HG03565 (cell line): ENCODE results near the gene TLE3.

Source experiments
- ATAC-seq: cut with Tn5 transposase; IDR thresholded peaks from one replicate; pipeline ENCODE4 v1.9.1; 2021; ENCODE audit warnings: mild to moderate bottlenecking, moderate library complexity; ENCODE audit not compliant: unreplicated experiment

TLE3 gene

GRCh38 chr15:70086636-70087035 lies 11.1 kb downstream of the TLE3 start:
- no peak for ATAC-seq

DNA sequence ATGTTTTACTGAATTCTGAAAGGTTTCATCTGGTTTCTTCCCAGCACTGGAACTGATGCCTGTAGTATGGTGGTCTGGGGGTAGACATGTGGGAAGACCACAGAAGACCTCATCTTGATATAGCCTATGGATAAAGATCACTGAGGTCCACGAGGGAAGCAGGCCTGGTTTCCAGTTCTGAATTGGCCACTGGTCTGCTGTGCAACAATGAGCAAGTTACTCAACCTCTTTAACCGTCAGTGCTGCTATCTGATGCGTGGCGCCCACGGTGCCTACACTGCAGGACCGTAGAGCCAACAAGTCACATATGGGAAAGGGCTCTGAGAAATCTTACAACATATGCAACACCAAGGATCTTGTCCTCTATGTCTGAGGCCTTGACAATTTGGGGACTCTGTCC lies 13.3 kb downstream of the TLE3 start:
- no peak for ATAC-seq

DNA sequence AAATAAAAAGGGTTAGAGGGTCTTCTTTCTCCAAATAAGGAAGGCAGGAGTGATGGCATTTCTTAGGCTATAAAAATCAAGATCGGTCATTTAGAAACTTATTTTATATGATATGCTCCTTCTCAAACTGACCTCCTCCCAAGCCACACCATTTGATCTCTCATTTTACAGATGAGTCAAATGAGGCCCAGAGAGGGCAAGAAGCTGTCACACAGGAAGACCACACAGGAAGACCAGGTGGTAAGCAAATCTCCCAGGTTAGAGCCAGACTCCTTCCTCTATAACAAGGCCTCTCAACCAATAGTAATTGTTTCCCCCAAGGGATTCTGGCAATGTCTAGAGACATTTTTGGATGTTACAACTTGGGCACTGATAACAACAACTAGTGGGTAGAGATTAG lies 13.8 kb downstream of the TLE3 start:
- peak; percentile 48 for ATAC-seq

DNA sequence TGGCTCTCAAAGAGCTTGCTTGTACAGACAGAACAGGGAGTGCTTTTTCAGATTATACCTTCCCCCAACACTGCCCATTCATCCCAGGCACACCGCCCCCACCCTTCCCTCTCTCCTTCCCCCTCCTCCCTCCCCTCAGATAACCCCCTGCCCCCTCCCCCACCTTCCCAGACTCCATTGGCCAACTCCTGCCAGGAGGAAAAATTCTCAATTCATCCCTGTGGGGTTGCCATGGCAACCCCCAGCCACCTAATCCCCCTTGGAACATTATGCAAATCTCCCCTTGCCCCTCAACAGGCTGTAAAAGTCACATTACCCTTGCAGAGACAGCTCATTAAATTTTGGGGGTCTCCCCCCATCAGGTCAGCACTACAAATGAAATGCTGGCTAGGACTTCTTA lies 14.3 kb downstream of the TLE3 start:
- no peak for ATAC-seq

DNA sequence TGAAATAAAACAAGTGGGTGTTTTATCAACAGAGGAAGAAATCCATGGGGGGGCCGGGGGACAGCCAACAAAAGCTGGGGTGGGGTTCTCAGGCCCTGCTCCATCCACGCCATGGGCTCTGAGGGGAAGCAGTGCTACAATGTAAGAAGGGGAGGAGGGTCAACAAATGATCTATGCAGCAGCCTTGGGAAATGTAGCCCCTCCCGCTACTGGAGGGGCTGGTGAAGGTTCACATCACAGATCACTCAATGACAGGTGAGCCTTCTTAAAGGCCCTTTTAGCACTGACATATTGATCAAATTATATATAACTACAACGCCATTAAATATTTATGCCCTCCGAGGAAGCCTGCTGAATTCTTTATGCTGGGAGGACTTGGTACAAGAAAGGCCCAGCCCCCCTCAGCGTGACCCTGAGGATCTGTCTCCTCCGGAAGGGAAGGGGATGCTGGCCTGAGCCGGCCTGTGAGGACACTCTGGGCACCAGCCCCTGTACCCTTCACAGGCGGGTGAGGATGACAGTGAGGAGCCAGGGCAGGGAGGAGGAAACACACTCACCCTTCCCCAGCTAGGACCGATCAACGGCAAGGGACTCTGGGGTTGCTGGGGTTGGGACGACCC lies 15.3 kb downstream of the TLE3 start:
- ATAC-seq = no peak

DNA sequence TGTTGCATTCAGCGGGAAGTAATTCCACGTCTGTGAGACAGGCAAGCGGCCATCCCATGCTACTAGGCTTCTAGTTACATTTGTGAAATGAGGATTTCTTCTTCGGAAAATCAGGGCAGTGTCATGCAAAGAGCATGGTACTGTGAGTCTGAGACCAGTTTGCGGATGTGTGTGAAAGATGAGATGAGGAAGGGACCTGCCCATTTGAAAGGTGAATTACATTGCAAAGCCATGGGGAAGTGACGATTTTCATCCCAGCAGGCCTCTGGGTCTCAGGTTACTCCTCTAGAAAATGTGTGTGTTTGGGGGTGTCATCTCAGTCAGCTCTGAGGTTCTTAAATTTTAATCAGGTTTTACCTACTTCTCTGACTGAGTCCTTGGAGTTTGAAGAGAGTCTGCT lies 16.1 kb downstream of the TLE3 start:
- ATAC-seq = no peak

- ATAC-seq = no peak
Measured at GRCh38 chr15:70080347-70080746, 17.4 kb downstream of the TLE3 start.

- ATAC-seq = no peak
Measured at GRCh38 chr15:70079888-70080287, 17.8 kb downstream of the TLE3 start.

DNA sequence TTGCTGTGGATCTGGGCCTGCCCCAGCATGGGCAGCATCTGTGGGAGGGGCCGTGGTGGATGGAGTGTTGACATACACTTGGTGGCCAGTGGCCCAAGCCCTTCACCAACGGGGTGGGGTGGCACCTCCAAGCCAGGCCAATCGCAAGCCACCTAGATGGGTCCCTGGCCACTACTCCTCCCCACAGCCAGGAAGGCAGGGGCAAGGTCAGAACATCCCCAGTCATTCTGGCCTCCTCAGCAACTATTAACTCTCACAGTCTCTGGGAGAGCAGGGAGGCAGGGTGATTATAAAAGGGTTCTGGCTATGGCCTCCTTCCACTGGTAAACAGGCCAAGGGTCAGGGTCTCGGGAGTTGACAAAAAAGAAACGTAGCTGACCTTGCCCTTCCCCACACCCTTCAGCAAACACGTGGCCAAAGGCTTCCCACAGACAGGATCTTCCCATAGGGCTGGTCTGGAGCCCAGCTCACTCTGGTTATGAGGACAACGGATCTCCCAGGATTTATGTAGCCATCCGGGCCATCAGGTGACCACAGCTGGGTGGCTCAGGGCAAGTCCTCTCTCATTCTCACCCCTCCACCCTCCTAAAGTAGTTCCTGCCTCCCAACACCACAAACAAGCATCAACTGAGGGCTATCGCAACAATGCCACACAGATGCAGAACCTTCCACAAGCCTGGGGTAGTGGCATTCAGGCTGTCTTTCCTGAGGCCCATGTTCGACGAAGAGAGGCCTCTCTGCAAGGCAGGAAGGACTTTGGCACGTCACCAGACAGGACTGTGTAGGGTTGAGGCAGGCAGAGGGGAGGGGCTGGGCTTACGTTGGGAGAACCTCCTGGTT lies 18.9 kb downstream of the TLE3 start:
- ATAC-seq = no peak

DNA sequence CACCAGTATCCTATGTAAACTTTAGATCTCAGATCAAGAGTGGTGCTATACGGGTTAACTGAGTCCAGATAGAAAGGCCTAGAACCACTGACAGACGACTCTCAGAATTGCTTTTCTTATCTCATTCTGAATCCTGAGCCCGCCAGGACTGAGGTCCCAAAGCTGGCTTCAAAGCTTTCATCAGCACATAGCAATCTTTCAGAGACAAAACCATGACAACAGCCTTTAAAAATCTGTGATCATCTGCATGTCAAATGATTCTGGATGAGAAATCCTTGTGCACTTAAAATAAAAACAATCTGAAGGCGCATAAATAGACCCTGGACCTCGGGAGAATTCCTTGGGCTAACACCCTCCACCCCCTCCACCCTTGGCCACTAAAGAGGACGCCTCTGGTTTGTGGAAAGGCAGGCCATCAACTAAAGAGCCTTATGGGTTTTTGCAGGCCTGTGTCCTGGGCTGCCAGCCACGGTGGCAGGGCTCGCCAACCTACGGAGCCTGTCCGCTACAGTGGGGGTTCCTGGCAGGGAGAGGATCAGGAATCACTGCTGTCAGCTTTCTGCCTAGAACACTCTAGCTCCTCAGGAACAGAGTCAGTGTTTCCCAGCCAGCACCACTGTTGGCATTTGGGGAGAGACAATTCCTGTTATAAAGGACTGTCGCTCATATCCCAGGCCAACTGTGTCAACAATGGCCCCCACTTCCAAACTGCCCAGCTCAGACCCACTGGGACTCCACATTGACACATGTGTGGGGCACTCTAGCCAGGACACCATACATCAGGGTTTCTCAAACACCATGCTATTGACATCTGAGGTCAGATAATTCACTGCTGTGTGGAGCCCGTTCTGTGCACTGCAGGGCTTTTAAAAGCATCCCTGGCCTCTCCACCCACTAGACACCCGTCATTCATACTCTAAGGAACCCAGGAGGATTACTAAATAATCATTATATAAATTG lies 20.2 kb downstream of the TLE3 start:
- no peak for ATAC-seq

GRCh38 chr15:70074380-70074779 lies 23.3 kb downstream of the TLE3 start:
- ATAC-seq = no peak

DNA sequence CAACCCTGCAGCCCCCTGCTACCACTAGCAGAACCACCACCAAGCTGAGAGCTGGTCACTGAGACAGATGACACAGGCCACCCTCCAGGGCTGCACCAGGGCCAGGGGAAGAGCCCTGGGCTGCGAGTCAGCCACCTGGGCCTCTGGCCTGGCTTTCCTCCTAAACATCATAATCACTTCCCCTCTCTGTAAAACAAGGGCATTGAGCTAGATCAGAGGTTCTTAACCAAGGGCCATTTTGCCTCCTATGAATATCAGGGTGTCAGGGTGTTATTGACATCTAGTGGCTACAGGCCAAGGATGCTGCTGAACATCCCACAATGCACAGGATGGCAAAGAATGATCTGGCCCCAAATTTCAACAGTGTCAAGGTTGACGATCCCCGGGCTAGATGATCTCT lies 25.2 kb downstream of the TLE3 start:
- no peak for ATAC-seq

DNA sequence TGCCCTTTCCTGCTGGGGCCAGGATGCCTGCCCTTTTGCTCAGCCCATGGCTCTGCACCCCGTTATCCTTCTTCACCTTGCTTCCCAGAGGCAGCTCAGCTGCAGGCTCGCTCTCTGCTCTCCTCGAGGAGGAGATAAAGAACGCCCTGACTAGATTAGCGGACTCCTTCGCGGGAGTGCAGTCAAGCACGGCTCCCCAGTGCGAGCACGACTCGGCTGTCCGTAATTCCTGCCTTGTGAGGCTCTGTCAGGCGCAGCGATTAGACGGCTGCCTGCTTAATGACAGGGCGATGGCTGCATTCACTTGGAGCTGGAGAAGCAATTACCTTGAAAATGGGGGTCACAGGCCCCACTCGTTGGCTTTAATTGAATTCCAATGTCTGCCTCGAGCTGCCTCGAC lies 25.9 kb downstream of the TLE3 start:
- ATAC-seq = no peak

DNA sequence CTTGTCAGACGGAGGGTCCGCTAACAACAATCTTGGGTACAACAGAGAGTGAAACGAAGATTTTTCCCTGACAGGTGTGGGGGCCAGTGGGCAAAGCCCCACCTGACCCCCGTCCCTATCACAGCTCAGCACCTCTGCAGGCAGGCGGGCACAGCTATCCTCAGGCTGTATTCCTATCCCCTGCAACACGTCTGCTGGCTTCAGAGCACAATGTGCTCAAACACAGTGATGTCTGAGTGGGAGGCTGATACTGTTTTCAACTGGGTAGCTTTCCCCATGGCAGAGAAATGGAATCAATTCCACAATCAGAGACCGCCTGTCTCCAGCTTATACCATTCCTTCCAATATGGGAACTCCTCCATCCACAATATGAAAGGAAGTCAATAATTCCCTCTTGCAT lies 28.0 kb downstream of the TLE3 start:
- no peak for ATAC-seq

DNA sequence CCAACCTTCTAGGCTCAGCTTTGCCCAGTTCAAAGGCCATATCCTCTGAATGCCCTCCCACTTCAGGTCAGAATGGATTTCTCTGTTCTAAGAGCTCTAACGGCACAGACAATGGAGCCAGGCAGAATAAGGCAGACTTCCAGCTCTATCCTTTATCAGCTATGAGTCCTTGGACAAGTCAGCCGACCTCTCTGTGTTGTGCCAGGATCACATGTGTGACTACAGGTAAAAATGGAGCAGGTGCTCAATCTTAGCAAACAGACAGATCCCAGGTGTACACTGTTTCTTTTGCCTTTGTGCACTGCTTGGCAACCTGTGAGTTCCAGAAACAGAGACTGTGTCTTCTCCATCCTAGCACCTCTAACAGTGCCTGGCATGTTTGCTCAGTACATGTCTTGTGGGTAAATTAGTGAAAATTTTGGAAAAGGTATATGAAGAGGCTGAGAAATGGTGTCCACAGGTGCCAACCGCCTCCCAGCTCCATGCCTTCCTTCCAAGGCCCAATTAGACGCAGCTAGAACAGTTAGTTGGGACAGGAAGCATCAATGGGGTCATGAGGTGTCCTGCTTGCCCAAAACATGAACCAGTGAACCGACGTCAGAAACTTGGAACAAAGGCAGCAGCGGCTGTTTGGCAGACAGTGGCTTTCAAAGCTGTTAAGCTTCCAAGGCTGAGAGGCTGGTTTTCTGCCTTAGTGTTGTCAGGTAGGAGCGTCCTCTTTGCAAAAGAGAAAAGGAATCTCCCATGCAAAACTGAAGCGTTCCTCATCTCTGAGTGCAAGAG lies 28.7 kb downstream of the TLE3 start:
- ATAC-seq = no peak

DNA sequence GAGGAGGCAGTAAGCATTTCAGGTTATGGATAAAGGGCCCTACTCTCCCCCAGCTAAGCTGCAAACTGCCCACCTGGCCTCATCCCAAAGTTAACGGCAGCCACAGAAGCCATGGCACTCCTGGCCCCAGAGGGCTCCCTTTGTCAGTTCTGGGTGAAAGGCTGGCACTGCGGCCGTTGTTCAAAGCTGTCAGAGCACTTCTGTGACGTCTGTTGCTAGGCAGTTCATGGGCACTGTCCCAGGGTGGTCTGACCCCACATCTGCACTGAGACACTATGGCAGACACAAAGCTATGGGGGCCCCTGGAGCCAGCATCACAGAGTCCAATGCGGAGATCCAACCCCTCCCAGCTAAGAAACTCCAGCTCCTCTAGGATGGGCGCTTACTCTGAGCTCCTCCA lies 30.0 kb downstream of the TLE3 start:
- ATAC-seq = no peak

DNA sequence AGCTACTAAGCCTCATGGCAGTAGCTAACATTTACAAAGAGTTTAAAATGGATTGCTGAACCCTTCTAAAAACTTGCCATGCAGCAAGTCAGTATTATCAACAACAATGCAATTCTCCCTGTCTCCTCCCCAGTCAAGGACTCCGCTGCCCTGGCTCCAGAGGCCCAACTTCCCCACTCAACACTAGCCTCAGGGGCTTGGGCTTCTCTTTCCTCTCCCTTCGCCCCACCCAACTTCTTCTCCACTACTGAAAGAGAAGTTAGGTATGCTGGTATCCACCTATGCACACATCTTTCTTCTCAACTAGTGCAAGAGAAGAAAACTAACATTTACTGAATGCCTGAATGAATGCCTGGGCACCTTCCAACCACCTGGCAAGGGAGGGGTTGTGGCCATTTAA lies 30.7 kb downstream of the TLE3 start:
- ATAC-seq = no peak

DNA sequence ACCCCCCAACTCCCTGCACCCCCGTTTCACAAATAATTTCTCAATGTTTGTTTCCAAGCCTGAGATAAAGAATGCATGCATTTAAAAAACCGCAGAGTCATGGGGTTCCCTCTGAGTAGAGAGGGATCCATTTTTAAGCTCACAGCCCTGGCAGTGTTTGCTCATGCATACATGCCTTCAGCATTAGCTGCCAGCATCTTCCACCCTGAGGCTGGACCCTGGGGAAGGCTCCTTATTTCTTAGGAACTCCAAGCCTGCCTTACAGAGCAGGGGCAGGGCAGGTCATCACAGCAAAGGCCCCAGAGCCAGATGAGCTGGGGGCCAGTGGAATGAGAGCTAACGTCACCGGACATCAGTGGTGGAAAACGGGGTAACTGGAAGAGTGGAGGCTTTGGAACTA lies 31.3 kb downstream of the TLE3 start:
- no peak for ATAC-seq

DNA sequence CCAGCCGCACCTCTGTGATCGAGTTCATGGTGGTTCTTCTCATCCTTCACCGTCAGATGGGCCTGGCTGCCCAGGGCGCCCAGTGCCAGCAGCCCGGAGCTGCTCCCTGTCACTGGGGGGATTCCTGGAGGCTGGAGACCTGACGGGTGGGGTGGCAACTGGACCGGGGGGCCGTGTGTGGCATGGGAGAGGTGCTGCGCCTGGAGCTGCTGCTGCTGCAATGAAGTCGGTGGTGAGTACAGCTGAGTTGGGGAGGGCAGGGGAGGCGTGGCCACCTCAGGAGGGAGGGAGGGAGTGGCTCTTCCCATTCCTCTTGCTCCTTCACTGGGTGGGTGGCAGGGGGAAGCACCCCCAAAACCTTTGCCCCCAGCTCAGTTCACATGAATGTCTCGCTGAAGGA lies 31.7 kb downstream of the TLE3 start:
- no peak for ATAC-seq

DNA sequence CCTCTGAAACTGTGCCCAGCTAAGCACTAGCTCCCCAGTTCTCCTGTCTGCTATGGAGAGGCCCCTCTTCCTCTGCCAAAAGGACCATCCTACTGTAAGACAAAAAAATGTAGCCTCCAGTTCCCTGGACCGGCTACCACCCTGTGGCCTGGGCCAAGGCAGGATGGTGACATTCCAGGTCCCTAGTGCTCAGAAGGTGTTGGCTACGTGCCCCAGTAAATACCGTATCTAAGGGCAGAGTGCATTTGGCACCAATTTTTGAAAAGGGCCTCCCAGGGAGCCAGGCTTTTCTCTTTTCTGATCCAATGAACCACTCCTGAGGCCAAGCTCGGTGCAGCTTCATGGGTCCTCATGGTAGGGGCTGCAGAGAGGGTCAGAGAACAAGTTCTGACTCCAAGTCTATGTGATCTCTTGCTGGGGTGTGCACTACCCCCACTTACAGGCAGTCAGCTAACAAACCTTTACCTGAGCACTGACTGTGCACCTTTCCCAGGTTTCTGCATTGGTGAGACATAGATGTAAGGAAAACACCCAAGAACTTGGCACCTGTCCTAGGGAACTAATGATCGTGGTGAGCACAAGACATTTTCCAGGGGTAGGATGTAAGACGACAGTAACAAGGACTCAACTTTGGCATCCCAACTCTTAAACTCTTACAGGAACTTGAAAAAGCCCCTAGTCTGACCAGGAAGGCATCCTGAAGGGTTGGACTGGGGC lies 32.6 kb downstream of the TLE3 start:
- no peak for ATAC-seq
